Ectodermal cell (in vitro differentiated cells): ENCODE measurements around the gene DCLK3.

Experiments used
- H3K27ac ChIP-seq: 2 replicates; pipeline ENCODE4 v1.7.0; 2013; ENCODE audit warnings: mild to moderate bottlenecking, low read depth, low read length; ENCODE audit not compliant: insufficient read depth, poor library complexity, severe bottlenecking
- H3K27me3 ChIP-seq: 2 replicates; pipeline ENCODE4 v1.7.0; 2013; ENCODE audit warnings: mild to moderate bottlenecking, low read length; ENCODE audit not compliant: insufficient read depth, control insufficient read depth, poor library complexity, severe bottlenecking
- H3K36me3 ChIP-seq: one replicate; pipeline ENCODE4 v1.7.0; 2013; ENCODE audit warnings: low read length; ENCODE audit not compliant: control insufficient read depth, insufficient read depth
- H3K4me1 ChIP-seq: one replicate; pipeline ENCODE4 v1.7.0; 2013; ENCODE audit warnings: low read length; ENCODE audit not compliant: control insufficient read depth, insufficient read depth
- H3K4me3 ChIP-seq: 2 replicates; pipeline ENCODE4 v1.7.0; 2013; ENCODE audit warnings: low read depth, low read length, control low read depth; ENCODE audit not compliant: insufficient read depth
- H3K9me3 ChIP-seq: 2 replicates; pipeline ENCODE4 v1.7.0; 2013; ENCODE audit warnings: mild to moderate bottlenecking, low read length, moderate library complexity; ENCODE audit not compliant: control insufficient read depth
- WGBS, 2 experiments: methylation state at CpG; one replicate each; pipeline ENCODE4 v1.1.7; 2013; ENCODE audit warnings: missing lambda C conversion rate in 2 of 2; 5-methylcytosine and 5-hydroxymethylcytosine counted together

The DCLK3 gene

DNA sequence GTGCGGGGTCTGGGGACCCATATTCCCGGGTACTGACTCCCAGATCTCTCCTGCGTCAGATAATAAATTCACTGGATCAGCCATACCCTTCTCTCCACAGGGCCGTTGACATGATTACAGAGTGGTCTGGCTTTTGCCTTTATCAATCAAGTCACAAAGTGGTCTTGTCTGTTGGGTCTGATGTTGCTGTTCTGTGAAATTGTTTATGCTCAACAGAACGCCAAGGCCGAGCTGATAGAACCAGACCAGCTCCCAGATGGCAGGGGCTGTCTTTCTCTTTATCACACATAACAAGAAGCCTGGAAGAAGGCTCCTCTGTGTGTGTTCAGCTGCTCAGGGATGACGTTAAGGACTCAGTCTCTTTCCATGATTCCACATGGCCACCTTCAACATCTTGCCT is 751 bp upstream of the DCLK3 start:
- Histone ChIP-seq H3K27ac (no peak overlapping the region), H3K9me3 (no peaks in the 10 kb centered on the region), H3K36me3 (no peaks in the 10 kb centered on the region), H3K4me3 (no peak overlapping the region), H3K27me3 (peaks cover 41% of the 10 kb centered on the region), H3K4me1 (peaks cover 3% of the 10 kb centered on the region)
- WGBS, 2 experiments = 90 to 94% methylated on average over 7 of the region's 7 CpGs

DNA sequence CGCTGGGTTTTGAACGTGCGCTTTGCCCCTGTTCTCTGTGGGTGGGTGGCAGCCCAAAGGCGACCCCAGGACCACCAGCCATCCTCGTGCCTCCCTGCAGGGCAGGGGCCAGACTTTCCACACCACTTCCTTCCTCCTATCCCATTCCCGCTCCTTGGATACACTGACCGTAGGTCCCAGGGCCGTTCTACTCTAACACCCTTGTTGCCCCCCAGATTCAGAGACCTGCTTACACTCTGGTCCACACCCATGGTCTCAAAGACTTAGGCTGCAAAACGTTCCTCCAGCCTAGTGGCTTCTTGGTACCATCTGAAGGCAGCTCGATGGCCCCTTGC is 318 bp upstream of the DCLK3 start:
- 56 to 58% methylated on average over 10 of the region's 10 CpGs for WGBS, 2 experiments
- H3K4me3 ChIP-seq = peak overlapping the region; percentile 27
- no peak overlapping the region for H3K27ac ChIP-seq
- no peaks in the 10 kb centered on the region for H3K36me3 ChIP-seq
- peaks cover 41% of the 10 kb centered on the region for H3K27me3 ChIP-seq
- H3K9me3 ChIP-seq = no peaks in the 10 kb centered on the region
- no peaks in the 10 kb centered on the region for H3K4me1 ChIP-seq

DNA sequence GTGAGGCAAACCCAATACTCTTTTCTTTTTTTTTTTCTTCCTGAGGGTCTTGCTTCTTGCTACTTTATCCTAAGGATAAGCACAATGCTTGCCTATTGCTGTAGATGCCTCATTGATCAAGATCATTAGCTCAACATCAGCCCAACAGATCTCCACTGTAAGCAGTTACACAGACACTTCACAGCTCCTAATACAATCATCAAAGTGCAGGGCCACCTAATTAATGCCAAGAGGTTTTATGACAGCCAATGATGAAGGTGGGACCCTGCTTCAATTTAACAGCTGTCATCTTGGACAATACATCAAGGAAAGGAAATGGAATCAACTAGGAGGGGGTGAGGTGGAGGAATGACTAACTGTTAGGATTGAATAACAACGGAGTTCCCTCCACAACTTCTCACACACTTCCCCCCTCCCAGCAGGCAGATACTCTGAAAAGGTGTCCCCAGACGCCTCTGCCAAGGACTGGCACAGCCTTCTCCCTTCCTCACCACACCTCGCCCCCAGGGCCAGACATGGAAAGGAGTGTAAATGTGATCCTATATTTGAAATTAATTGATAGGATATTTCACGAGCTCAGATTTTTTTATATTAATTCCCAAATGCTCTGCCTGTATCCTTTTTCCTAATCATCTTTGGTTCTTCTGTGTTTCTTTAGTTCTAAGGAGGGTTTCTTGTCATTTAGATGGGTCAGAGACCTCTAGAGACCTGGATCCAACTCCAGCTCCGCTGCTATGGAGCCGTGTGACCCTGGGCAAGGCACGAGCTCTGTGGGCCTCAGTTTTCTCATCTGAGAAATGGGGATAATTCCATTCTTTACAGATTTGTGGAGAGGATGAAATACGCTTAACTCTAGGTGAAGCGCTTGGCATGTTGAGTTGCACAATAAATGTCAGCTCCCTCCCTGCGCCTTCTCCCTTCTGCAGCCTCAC is 1.2 kb downstream of the DCLK3 start:
- WGBS, 2 experiments = 66 to 78% methylated on average over 7 to 9 of the region's 10 CpGs
- no peaks in the 10 kb centered on the region for H3K4me1 ChIP-seq
- H3K36me3 ChIP-seq = no peaks in the 10 kb centered on the region
- H3K9me3 ChIP-seq = no peaks in the 10 kb centered on the region
- H3K4me3 ChIP-seq = peak overlapping the region; percentile 27
- H3K27ac ChIP-seq = no peak overlapping the region
- H3K27me3 ChIP-seq = peaks cover 41% of the 10 kb centered on the region

DNA sequence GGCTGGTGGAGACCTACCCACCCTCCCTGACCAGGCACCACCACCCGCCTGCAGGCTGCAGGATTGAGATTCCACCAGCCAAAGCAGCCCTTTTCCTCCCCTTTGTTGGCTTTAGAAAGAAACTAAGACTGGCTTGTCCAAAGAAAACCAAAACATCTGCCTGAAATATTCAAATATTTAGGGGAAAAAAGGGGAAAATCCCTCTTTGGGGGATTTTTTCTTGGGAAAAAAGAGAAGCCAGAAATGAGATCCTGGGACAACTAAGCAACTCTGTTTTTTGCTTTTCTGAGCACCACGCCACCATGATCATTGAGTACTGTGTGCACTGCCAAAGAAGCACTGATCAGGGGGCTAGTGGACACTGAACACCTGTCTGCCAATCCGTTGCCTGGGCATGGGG is 2.6 kb downstream of the DCLK3 start:
- WGBS, 2 experiments = 93 to 95% methylated on average over 3 of the region's 3 CpGs
- Histone ChIP-seq H3K9me3 (no peaks in the 10 kb centered on the region), H3K4me3 (no peak overlapping the region), H3K36me3 (no peaks in the 10 kb centered on the region), H3K27me3 (peaks cover 40% of the 10 kb centered on the region), H3K27ac (no peak overlapping the region), H3K4me1 (no peaks in the 10 kb centered on the region)

DNA sequence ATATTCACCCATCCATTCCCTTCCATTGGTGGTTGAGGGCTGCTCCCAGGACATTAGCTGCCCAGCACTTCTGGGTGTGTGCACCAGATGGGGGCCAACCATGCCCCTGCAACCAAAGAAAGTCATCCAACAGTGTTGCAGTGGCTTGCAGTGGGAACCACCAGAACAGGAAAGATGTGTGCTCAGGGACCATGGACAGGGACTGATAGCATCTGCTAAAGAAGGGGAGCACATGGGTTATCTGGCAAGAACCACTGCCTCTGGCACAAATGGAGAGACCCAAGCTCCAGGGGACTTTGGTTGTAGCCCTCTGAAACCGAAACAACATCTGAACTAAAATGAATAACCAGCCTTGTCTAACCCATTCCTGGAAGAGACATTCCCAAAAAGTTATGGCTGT is 8.1 kb downstream of the DCLK3 start:
- H3K4me1 ChIP-seq = no peaks in the 10 kb centered on the region
- H3K9me3 ChIP-seq = no peaks in the 10 kb centered on the region
- H3K36me3 ChIP-seq = no peaks in the 10 kb centered on the region
- no peak overlapping the region for H3K27ac ChIP-seq
- 85 to 100% methylated on average over 1 of the region's 1 CpG for WGBS, 2 experiments
- H3K4me3 ChIP-seq = no peak overlapping the region
- no peaks in the 10 kb centered on the region for H3K27me3 ChIP-seq

DNA sequence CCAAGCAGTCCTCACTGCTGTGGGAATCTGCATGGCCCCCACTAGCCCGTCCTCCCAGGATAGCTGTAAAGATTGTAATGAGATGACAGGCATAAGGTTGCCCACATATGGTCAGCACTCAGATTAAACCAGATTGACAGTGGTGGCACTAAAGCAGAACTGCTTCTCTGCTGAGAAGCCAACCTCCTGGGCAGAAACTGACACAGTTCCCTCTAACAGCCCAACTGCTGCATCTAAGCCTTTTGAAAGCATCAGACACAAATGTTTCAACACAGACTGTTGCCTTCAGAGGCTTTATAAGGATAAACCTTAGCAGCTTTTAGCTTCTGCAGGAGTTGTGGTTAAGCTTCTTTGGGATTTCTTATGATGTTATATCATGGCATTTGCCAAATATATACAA is 13.0 kb downstream of the DCLK3 start:
- H3K36me3 ChIP-seq = no peaks in the 10 kb centered on the region
- H3K4me3 ChIP-seq = no peak overlapping the region
- H3K27ac ChIP-seq = no peak overlapping the region
- no peaks in the 10 kb centered on the region for H3K9me3 ChIP-seq
- WGBS, 2 experiments = 94 to 95% methylated on average over 1 of the region's 1 CpG
- H3K27me3 ChIP-seq = no peaks in the 10 kb centered on the region
- no peaks in the 10 kb centered on the region for H3K4me1 ChIP-seq

DNA sequence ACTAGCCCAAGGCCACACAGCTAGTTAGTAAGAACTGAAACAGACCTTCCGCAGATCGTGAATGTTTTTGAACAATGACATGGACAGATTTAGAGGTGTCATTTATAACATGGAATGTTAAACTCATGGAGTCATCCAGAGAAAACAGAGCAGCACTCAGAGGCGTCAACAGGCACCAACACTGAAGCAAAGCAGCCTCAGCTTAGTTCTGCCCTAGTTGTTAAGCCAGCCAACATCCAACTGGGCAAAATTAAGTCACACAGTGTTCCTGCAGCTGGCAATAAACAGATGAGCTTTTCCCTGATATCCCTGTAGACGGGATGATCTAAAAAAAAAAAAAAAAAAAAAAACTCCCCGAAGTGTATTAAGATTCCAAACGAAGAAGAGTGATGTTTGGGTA is 13.6 kb downstream of the DCLK3 start:
- no peak overlapping the region for H3K27ac ChIP-seq
- WGBS, 2 experiments = 72 to 80% methylated on average over 4 to 6 of the region's 6 CpGs
- H3K4me3 ChIP-seq = no peak overlapping the region
- no peaks in the 10 kb centered on the region for H3K36me3 ChIP-seq
- no peaks in the 10 kb centered on the region for H3K27me3 ChIP-seq
- no peaks in the 10 kb centered on the region for H3K4me1 ChIP-seq
- H3K9me3 ChIP-seq = no peaks in the 10 kb centered on the region

DNA sequence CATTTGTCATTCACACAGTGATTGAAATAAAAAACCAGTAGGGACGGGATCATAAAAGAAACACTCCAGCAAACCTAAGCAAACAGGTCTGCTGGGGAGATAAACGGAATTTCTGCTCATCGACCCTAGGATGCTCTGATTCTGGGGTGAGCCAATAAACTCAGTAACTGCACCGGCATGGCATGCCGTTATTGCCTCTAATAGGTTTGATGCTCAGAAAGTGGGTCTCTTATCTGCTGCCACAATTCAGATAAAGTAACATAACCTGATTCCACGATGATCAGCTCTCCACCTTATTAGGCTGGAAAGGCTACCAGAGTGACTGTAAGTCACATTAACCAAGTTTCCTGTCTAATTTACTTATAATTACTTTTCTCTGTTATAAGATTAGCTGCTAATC is 19.6 kb downstream of the DCLK3 start:
- H3K27ac ChIP-seq = no peak overlapping the region
- WGBS, 2 experiments = 92% methylated on average over 6 of the region's 6 CpGs
- no peaks in the 10 kb centered on the region for H3K36me3 ChIP-seq
- no peaks in the 10 kb centered on the region for H3K4me1 ChIP-seq
- H3K4me3 ChIP-seq = no peak overlapping the region
- no peaks in the 10 kb centered on the region for H3K27me3 ChIP-seq
- H3K9me3 ChIP-seq = no peaks in the 10 kb centered on the region

DNA sequence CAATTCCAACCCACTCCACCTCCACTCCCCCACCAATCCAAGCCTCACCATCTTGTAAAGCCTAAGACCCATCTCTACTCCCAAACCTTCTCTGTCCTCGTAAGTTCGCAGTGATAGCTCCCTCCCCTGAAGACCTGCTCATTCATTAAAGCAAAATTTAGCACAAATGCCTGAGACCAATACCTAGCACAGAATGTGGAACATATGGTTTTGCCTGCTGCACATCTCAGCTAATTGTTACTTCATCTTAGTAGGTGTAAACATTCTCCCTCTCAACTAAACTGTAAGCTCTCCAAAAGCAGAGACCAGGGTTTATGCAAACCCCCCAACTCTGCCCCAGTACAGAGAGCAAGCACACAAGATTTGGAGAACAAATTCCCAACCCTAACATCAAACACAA is 20.5 kb downstream of the DCLK3 start:
- Histone ChIP-seq H3K27ac (no peak overlapping the region), H3K4me3 (no peak overlapping the region), H3K36me3 (no peaks in the 10 kb centered on the region), H3K27me3 (no peaks in the 10 kb centered on the region), H3K4me1 (no peaks in the 10 kb centered on the region), H3K9me3 (no peaks in the 10 kb centered on the region)
- 87 to 98% methylated on average over 2 of the region's 2 CpGs for WGBS, 2 experiments

DNA sequence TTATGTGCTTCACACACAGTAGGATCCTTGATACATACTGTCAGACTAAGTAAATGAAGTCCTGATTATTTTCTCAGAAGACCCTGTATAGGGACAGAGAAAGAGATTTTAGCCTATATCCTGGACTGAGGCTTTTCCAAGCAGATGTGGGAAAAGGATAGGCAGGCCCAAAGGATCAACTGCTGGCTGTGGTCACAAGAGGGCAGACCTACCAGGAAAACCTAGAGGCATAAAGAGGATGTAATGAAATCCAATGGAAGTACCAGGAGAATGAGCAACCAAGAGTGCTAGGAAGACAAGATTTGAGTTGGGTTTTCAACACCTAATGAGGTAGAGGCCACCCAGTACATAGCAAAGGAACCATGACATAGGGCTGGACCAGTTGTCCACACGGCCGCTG is 23.1 kb downstream of the DCLK3 start:
- H3K27me3 ChIP-seq = no peaks in the 10 kb centered on the region
- no peak overlapping the region for H3K4me3 ChIP-seq
- no peaks in the 10 kb centered on the region for H3K36me3 ChIP-seq
- H3K4me1 ChIP-seq = no peaks in the 10 kb centered on the region
- 97 to 98% methylated on average over 2 of the region's 2 CpGs for WGBS, 2 experiments
- H3K9me3 ChIP-seq = no peaks in the 10 kb centered on the region
- no peak overlapping the region for H3K27ac ChIP-seq
